ENCODE measurements around the gene OTOGL. TPM values are rescaled to one million over a fixed set of nuclear protein-coding genes. Genes with fewer than 3 reads are reported as not detected.
A peak's percentile ranks its signal among the peaks of the same experiment; 100 is the strongest.

Gene OTOGL
- total RNA-seq, 1 experiment from 2014 or later: not detected

GRCh38 chr12:80178846-80179245, 79.5 kb downstream of the OTOGL start:
- POLR2A ChIA-PET: no interaction called here
- peaks cover 10% of the 10 kb centered on the region for H3K4me1 Mint-ChIP-seq (ENCODE audit: insufficient read depth, unreplicated experiment)
- no peaks in the 10 kb centered on the region for H3K27me3 Mint-ChIP-seq (ENCODE audit: insufficient read depth, unreplicated experiment)
- H3K36me3 Mint-ChIP-seq (ENCODE audit: insufficient read depth, unreplicated experiment): no peaks in the 10 kb centered on the region
- no peaks in the 10 kb centered on the region for H3K9me3 Mint-ChIP-seq (ENCODE audit: unreplicated experiment)
- CTCF ChIA-PET: interaction anchor here (0.6 to 0.7 kb wide), 2 partner anchors 293 to 1445 kb away, joined by 3 to 4 read pairs; no protein-coding TSS in a partner anchor
- TF ChIP-seq CTCF (IDR thresholded peaks at IDR 0.05; ENCODE audit: unreplicated experiment): no peak
- no peak overlapping the region for H3K4me3 Mint-ChIP-seq (ENCODE audit: unreplicated experiment)
- intact Hi-C loops (cut with micrococcal nuclease): no loop called here
- H3K27ac Mint-ChIP-seq (ENCODE audit: low read depth, unreplicated experiment): no peak overlapping the region
- BruUV-seq (replicated peaks): no TSS peak
- DNase-seq (ENCODE audit: unreplicated experiment): no peak

- H3K9me3 Mint-ChIP-seq (ENCODE audit: unreplicated experiment): no peaks in the 10 kb centered on the region
- intact Hi-C loops (cut with micrococcal nuclease): loop anchor here (10.0 kb wide), 1 partner anchor 419 kb away; no protein-coding TSS in a partner anchor
- peaks cover 19% of the 10 kb centered on the region for H3K4me1 Mint-ChIP-seq (ENCODE audit: insufficient read depth, unreplicated experiment)
- POLR2A ChIA-PET: no interaction called here
- peak; percentile 70 for DNase-seq (ENCODE audit: unreplicated experiment)
- H3K4me3 Mint-ChIP-seq (ENCODE audit: unreplicated experiment): no peak overlapping the region
- H3K27me3 Mint-ChIP-seq (ENCODE audit: insufficient read depth, unreplicated experiment): no peaks in the 10 kb centered on the region
- H3K27ac Mint-ChIP-seq (ENCODE audit: low read depth, unreplicated experiment): no peak overlapping the region
- BruUV-seq (replicated peaks): no TSS peak
- no peak for TF ChIP-seq CTCF (IDR thresholded peaks at IDR 0.05; ENCODE audit: unreplicated experiment)
- H3K36me3 Mint-ChIP-seq (ENCODE audit: insufficient read depth, unreplicated experiment): no peaks in the 10 kb centered on the region
- CTCF ChIA-PET: interaction anchor here (0.7 to 0.8 kb wide), 2 partner anchors 149 to 794 kb away, joined by 3 read pairs; no protein-coding TSS in a partner anchor
Measured at GRCh38 chr12:80183939-80184338, 84.6 kb downstream of the OTOGL start.

- intact Hi-C loops (cut with micrococcal nuclease): loop anchor here (5.0 to 10.0 kb wide), 2 partner anchors 420 to 763 kb away; no protein-coding TSS in a partner anchor
- Mint-ChIP-seq H3K36me3 (ENCODE audit: insufficient read depth, unreplicated experiment) (no peaks in the 10 kb centered on the region), H3K9me3 (ENCODE audit: unreplicated experiment) (no peaks in the 10 kb centered on the region), H3K27ac (ENCODE audit: low read depth, unreplicated experiment) (no peak overlapping the region), H3K4me3 (ENCODE audit: unreplicated experiment) (no peak overlapping the region), H3K4me1 (ENCODE audit: insufficient read depth, unreplicated experiment) (peaks cover 19% of the 10 kb centered on the region), H3K27me3 (ENCODE audit: insufficient read depth, unreplicated experiment) (no peaks in the 10 kb centered on the region)
- no peak for TF ChIP-seq CTCF (IDR thresholded peaks at IDR 0.05; ENCODE audit: unreplicated experiment)
- BruUV-seq (replicated peaks): no TSS peak
- POLR2A ChIA-PET: no interaction called here
- CTCF ChIA-PET: interaction anchor here (0.7 kb wide), 1 partner anchor 9 kb away, joined by 4 read pairs; no protein-coding TSS in a partner anchor
- no peak for DNase-seq (ENCODE audit: unreplicated experiment)
Measured at GRCh38 chr12:80184926-80185325, 85.6 kb downstream of the OTOGL start.

- TF ChIP-seq CTCF (IDR thresholded peaks at IDR 0.05; ENCODE audit: unreplicated experiment): peak; percentile 78
- ChIA-PET CTCF (interaction anchor here (0.6 to 4.4 kb wide), 43 partner anchors 9 to 893 kb away, joined by 3 to 55 read pairs (median 4); no protein-coding TSS in a partner anchor), POLR2A (interaction anchor here (1.6 kb wide), 1 partner anchor 255 kb away, joined by 7 read pairs; no protein-coding TSS in a partner anchor)
- Mint-ChIP-seq H3K27me3 (ENCODE audit: insufficient read depth, unreplicated experiment) (no peaks in the 10 kb centered on the region), H3K4me1 (ENCODE audit: insufficient read depth, unreplicated experiment) (peaks cover 19% of the 10 kb centered on the region), H3K27ac (ENCODE audit: low read depth, unreplicated experiment) (no peak overlapping the region), H3K9me3 (ENCODE audit: unreplicated experiment) (no peaks in the 10 kb centered on the region), H3K4me3 (ENCODE audit: unreplicated experiment) (no peak overlapping the region), H3K36me3 (ENCODE audit: insufficient read depth, unreplicated experiment) (no peaks in the 10 kb centered on the region)
- intact Hi-C loops (cut with micrococcal nuclease): loop anchor here (1.0 to 10.0 kb wide), 8 partner anchors 253 to 778 kb away; partner anchors contain the start of gene PAWR
- DNase-seq (ENCODE audit: unreplicated experiment): peak; percentile 88
- BruUV-seq (replicated peaks): no TSS peak
Measured at GRCh38 chr12:80186727-80187217, 87.4 kb downstream of the OTOGL start.
